GM18868 (cell line): ENCODE measurements around the gene ALOX12B.
"Not testable (repeated sequence)": the region's sequence is repeated elsewhere in the genome, so short reads cannot be mapped to it uniquely, and the experiment has no call there.

Source experiments
- ATAC-seq: cut with Tn5 transposase; IDR thresholded peaks from one replicate; pipeline ENCODE4 v1.9.1; 2021; ENCODE audit warnings: mild to moderate bottlenecking, moderate library complexity; ENCODE audit not compliant: unreplicated experiment

Gene ALOX12B

GRCh38 chr17:8089728-8090127 is 2.2 kb upstream of the ALOX12B start:
- no peak for ATAC-seq

GRCh38 chr17:8087952-8088230 is 375 bp upstream of the ALOX12B start:
- no peak for ATAC-seq

DNA sequence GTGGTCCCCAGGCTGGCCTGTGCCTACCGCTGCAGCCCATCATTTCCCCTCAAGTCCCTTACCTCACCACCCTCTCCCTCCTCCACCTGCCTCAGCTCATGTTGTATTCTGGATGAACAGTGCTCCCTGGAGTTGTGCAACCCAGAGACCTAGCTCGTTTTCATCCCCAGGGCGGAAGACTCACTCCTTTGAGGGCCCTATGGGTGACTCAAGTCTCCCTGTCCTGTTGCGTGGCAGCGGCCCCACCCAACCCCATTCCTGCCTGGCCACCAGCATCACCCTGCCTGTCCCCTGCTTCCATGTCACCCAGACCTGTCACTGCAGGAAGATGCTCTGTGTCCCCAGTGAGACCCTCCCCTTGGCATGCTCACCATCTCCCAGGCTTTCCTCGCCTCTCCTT is 3.3 kb downstream of the ALOX12B start:
- no peak for ATAC-seq

GRCh38 chr17:8082292-8082691 is 5.2 kb downstream of the ALOX12B start:
- ATAC-seq: no peak

GRCh38 chr17:8081876-8082275 is 5.6 kb downstream of the ALOX12B start:
- ATAC-seq: no peak

- ATAC-seq: no peak
These were observed 6.7 kb downstream of the ALOX12B start for GRCh38 chr17:8080799-8081219.

GRCh38 chr17:8080208-8080798 is 7.2 kb downstream of the ALOX12B start:
- no peak for ATAC-seq

GRCh38 chr17:8079291-8080207 is 8.0 kb downstream of the ALOX12B start:
- ATAC-seq: peak; percentile 47

GRCh38 chr17:8077939-8078338 is 9.6 kb downstream of the ALOX12B start:
- ATAC-seq: not testable (repeated sequence)

DNA sequence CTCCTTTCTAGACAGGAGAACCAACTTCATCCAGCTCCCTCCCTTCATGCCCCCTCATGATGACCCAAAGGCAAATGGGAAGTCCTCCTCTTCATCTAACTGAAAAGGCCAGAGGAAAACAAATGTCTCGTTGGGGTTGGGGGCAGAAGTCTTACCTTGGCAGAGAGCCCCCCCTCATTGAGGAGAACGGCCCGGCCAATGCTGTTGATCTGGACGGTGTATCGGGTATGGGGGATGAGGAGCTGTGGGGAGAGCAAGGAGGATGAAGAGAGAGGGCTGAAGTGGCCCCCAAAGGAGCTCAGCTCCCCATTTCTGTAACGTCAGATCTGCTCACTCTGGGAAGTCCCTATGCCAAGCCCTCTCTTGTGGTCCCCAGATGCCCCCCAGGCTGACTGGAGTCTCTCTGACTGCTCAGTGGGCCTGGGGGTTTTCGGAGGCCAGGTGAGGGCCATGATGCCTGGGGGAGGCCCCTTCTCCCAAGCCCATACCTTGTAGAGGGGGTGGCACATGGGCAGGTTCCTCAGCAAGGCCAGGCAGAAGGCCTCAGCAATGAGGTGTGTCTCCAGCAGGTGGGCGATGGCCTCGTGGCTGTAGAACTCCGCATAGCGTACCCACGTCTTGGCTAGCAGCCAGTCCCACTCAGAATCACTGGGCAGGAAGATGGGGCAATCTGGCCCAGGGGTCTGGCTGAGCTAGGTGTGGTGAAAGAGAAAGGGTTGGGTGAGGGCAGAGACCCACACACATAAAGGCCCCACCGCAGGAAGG is 10.8 kb downstream of the ALOX12B start:
- no peak for ATAC-seq

DNA sequence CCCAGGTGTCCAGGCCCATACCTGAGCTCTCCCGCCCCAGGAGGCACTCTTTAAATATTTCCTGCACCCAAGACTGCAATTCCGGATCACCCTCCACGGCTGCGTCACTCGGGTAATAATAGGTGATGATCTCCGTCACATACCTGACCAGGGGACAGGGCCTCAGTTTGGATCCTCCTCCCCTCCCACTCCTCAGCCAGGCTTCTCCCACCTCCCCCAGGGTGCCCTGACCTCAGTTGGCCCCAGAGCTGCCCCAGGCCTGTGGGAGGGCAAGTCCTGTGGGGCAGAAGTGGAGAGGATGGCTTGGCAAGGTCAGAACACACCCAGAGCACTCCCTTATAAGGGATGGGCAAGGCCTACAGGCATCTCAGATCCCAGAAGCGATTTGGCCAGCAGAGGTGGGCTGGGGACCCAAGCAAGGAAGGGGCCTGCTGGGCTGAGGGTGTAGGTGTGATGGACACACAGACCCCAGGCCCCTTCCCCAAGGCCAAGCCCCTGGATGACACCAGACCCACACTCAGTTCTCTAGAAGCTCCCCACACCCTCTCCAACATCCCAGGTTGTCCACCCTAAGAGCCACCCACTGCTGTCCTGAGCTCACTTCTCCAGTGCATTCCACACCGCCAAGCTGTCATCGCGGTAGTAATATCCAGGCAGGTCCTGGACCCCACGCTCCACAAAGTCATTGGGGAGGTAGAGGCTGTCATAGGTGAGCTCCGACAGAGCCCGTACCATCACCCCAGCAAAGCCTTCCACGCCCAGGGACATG is 11.8 kb downstream of the ALOX12B start:
- ATAC-seq: no peak

DNA sequence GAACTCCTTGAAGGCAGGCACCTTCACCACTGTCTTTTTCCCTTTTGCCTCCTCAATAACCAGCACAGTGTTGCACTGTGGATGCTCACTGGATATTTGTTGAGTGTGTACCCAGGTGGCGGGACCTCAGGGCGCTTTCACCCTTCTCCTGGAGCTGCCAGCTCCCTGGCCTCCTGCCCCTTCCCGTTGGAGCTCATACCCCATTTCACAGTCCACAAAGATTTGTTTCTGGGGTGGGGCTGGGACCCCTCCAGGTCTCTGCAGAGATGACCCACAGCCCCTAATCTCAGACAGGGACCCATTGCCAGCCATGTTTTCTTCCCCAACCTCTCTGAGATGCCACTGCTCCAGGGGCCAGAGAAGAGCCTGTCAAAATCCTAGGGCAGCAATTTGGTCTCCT is 12.4 kb downstream of the ALOX12B start:
- ATAC-seq: no peak

GRCh38 chr17:8074554-8074953 is 13.0 kb downstream of the ALOX12B start:
- ATAC-seq: no peak

GRCh38 chr17:8073627-8074484 is 13.7 kb downstream of the ALOX12B start:
- peak; percentile 51 for ATAC-seq

DNA sequence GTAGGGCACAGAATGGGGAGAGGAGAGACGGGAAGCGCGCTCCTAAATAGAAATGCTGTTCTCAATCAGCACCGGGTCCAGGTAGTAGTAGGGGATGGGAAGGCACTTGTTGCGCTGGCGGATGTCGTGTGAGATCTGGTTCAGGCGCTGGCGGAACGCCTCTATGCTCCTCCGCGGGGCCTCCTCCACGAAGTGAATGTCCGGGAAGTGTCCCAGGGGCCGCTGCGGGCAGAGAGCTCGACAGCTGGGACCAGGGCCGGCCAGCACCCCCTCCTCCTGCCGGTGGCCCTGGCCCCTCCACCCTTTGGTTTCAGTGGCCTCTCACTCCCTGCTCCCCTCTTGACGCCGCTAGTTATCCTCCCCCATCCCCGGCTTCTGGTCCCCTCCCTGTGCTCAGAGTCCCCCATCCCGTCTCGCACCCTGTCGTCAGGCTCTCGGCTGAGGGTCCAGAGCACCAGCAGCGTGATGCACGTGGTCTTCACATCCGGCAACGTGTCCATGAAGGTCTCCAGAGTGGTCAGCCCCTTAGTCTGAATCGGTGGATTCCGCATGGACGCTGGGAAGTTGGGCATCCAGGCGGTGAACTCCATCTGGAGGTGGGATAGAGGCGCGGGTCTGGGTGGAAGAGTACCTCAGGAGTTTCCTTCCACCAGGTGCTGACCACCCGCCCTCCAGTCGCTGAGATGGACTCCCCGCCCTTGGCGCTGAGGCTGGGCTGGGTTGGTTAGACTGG is 14.6 kb downstream of the ALOX12B start:
- no peak for ATAC-seq

GRCh38 chr17:8072341-8072728 is 15.2 kb downstream of the ALOX12B start:
- ATAC-seq: no peak

- no peak for ATAC-seq
These were observed 16.0 kb downstream of the ALOX12B start for GRCh38 chr17:8071496-8071895.

GRCh38 chr17:8069587-8069860 is 18.0 kb downstream of the ALOX12B start:
- ATAC-seq: no peak

DNA sequence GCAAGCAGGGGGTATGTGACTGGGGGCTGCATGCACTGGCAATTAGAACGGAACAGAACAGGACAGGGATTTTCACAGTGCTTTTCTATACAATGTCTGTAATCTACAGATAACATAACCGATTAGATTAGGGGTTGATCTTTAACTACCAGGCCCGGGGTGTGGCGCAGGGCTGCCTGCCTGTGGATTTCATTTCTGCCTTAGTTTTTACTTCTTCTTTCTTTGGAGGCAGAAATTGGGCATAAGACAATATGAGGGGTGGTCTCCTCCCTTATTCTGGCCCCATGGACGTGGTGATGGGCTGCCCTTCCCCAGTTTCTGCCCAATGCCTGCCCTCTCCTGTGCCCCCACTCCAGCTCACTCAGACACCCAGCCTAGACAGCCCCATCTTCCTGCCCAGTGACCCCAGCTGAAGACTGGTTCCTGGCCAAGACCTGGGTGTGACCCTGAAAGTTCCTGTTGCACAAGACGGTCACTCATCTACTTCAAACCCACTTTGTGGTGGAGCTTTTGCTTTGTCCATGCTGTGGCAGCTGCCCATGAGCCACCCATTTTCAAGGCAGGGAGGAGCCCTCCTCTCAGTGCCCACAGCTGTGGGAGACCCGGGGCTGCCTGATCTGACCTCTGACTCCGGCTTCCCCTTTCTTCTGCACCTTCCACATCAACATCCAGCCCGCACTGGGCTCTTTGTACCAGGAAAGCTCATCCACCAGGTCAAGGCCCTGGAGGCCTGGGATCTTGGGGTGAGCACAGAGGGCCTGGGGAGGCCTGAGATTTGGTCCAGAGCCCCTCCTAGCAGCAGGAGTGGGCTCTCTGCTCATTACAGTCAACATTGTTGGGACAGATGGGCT is 18.6 kb downstream of the ALOX12B start:
- ATAC-seq: no peak
